SK-N-DZ (cell line): ENCODE results near the gene KCNMA1.

Experiments
- DNase-seq: peaks from one replicate; pipeline ENCODE4 v3.0.0-alpha.2; 2015; ENCODE audit warnings: low spot score

Gene KCNMA1

DNA sequence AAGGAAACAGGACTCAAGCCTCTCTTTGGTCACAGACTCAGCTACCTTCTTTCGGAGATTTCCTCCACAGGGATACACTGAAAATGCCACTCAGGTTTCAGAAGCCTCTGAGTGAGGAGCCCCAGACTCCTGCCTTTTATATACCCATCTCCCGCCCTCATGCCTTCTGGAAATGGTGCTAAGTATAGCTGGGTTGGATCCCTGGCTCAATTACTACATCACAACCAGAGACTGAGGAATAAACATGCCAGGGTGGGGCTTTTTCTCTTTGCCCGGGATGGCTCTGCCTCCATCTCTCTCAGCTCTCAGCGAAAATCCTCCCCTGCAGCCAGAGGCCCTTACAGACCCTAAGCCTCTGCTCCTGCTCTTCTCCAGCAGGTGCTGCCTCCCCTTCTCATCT lies 299.5 kb downstream of the KCNMA1 start:
- DNase-seq: no peak

DNA sequence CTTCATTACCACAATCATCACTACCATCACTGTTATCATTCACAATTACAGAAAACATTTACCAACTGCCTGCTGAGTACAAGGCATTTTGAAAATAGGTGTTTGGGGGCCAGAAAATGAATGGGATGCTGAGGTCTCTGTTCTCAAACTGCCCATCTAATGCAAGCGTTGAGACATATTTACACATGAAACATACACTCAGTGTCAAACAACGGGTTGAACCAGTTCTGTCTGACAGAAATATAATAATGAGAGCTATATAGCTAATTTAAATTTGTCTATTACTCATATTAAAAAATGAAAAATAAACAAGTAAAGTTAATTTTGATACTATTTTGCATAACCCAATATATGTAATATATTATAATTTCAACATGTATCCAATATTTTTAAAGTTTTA lies 303.1 kb downstream of the KCNMA1 start:
- no peak for DNase-seq

DNA sequence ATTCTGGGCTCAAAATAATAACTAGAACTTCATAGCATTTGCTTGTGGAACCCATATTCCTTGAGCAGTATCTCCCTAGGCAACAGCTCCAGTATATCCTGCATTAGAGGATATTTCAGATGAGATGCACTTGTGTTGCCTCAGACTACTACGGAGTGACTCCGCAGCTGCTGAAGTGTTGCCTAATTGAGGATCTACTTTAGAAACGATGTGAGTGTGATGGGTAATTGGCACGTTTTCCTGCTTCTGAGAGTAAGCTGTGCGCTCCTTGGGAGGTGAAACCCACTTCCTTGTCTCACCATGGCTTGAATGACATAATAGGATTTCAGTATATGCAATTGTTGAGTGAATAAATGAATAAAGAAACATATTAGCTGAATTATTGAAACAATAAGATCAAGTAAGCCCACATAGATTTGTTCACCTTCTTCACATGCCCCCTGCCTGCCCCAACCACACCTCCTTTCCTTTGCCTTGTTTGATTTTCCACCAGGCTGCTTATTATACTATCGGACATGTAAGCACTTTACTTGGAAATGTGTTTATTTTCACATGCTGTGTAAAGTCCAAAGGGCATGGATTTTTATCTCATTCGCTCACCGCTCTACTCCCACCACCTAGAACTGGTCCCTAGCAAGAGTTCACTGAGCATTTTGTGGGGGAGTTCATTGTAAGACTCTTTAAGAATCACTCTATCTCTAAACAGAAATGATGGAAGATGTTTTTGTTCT lies 303.8 kb downstream of the KCNMA1 start:
- DNase-seq: no peak

GRCh38 chr10:77332256-77332655 lies 305.4 kb downstream of the KCNMA1 start:
- DNase-seq: no peak

DNA sequence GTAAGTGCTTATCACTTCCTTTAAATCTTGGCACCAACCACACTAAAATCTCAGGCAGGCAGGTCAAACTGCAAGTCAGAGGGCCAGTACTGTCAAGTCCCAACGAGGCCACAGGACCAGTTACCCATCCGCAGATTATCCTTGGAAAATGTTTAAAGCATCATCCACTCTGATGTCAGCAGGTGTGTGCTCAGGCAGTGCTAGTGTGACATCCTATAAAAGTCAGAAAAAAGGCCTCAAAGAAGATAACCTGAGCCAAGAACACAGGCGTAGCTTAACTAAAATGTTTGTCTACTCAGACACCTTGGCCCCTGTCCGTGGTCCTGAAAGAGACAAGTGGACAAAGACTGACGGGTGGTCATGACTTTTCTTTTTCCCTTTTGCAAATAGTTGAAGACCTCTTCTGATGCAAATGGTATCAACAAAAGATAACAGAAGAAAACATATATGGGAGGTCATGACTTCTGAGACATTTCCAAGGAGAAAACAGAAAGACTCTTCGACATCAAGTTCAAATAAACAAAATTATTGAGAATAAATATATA lies 309.3 kb downstream of the KCNMA1 start:
- DNase-seq: no peak

GRCh38 chr10:77325233-77325537 lies 312.4 kb downstream of the KCNMA1 start:
- no peak for DNase-seq

DNA sequence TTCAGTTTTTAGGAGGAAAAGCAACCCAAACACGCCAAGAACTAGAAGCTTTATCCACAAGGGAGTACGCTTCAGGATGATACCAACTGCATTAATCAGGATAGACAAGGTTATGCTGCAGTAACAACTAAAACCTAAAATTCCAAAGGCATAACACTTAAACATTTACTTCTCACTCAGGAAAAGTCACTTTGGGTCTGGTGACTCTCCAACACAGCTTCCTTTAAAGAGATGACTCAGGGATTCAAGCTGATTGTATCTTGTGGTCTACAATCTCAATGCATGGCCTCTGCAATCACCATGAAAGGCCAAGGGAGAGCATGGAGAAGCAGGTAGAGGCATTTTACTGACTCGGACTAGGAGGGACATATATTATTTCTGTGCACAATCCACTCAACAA lies 315.8 kb downstream of the KCNMA1 start:
- no peak for DNase-seq

- no peak for DNase-seq
Measured at GRCh38 chr10:77320971-77321471, 316.6 kb downstream of the KCNMA1 start.

DNA sequence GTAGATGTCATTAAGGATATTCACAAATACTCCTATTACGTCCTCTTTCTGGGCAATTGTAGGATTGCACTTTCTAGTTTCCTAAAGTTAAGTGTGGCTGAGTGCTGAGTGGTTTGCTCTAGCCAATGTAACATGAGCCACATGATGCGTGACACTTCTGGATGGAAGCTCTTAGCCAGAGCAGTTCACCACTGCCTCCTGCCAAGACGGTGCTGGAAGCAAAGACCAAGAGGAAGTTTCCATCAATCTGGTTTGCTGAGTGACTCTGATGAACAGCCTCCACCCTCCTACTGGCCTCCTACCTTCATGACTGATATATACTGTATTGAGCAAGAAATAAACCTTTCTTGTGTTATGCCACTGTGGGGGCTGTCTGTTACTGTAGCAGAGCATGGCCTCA lies 318.1 kb downstream of the KCNMA1 start:
- DNase-seq: no peak

DNA sequence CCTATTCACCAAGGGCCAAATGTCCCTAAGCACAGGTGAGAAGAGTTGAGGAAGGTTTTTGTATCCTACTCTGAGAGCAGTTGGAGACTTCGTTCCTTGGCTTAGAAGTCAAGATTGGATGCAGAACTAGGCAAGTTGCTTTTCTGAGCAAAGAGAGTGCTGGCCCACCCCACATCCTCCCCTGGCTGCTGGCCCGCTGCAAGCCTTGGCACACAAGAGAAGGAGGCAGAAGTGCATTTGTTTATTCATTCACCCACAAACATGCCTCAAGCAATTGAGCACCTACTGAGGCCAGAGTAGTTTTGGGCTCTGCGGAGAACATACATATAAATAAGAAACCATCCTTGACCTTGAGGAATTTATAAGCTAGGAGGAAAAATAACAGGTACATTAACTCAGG lies 318.9 kb downstream of the KCNMA1 start:
- DNase-seq: no peak

DNA sequence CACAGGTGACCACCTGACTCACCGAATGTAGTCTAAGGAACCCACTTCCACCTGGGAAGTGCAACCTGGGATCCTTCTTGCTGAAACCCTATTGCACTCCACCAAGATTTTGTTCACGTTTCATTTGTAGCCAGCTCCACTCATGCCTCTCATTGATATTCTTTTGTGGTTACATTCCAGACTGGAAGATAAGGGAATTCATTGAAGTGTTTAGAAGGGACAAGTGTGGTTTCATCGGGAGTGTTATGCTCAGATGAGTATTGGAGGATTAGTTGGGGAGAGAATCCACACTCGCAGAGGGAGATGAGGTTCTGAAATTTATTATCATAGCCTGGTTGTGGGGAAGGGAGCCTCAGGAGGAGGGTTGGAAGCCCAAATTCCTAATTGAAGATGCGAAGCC lies 320.4 kb downstream of the KCNMA1 start:
- no peak for DNase-seq

GRCh38 chr10:77315496-77316129 lies 322.0 kb downstream of the KCNMA1 start:
- no peak for DNase-seq

GRCh38 chr10:77313066-77313750 lies 324.4 kb downstream of the KCNMA1 start:
- no peak for DNase-seq

DNA sequence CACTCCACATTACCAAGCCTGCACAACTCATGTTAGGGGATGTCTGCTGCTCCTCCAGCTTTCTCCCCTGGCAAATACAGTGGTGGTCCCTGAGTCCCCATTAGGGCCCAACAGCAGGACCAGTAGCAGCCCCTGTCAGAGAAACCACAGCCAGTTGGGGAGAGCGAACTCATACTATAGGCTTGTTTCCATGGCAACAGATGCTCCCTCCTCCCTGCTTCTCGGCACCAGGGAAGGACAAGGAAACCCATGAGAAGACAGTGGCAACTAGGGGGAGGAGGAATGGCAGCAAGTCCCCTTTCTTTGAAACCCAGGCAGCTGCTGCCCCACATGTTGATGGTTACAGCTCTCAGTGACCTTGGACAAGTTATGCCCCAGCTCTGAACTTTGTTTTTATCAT lies 326.4 kb downstream of the KCNMA1 start:
- DNase-seq: peak; percentile 34

- DNase-seq: no peak
Measured at GRCh38 chr10:77310288-77310840, 327.2 kb downstream of the KCNMA1 start.

DNA sequence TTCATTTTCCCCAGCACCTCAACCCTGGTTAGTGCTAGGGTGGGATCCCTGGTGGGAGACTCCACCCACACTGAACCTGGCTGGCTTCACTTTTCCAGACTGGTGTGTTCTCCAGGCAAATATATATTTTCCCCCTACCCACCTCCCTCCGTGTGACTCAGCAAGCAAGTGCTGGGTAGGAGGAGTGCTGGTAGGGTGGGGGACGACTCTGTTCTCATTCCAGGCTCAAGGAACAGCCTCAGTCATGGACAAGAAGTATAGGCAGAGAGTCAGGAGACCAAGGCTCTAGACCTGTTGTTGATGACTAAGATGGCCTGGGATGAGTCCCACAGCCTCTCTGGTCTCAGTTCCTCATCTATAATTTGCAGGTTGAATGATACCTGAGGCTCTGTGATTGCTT lies 328.1 kb downstream of the KCNMA1 start:
- no peak for DNase-seq

- no peak for DNase-seq
Measured at GRCh38 chr10:77309092-77309491, 328.5 kb downstream of the KCNMA1 start.

- DNase-seq: no peak
Measured at GRCh38 chr10:77308084-77308732, 329.4 kb downstream of the KCNMA1 start.

DNA sequence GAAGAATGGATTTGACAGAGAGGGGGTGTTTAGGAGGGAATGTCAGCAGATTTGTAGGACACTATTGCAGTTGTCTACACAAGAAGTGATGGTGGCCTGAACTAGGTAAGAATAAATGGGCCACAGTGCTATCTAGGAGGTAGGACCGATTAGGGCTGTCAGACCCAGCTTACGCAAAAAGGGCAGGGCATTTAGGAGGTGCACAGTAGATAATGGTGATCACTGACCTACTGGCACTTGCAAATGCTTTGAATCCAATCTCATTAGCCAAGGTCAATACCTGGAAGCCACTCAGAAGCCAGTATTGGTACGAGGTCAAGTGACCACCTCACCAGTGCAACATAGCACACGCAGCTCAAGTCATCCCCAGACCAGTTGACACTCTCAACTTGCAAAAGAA lies 330.9 kb downstream of the KCNMA1 start:
- DNase-seq: no peak

DNA sequence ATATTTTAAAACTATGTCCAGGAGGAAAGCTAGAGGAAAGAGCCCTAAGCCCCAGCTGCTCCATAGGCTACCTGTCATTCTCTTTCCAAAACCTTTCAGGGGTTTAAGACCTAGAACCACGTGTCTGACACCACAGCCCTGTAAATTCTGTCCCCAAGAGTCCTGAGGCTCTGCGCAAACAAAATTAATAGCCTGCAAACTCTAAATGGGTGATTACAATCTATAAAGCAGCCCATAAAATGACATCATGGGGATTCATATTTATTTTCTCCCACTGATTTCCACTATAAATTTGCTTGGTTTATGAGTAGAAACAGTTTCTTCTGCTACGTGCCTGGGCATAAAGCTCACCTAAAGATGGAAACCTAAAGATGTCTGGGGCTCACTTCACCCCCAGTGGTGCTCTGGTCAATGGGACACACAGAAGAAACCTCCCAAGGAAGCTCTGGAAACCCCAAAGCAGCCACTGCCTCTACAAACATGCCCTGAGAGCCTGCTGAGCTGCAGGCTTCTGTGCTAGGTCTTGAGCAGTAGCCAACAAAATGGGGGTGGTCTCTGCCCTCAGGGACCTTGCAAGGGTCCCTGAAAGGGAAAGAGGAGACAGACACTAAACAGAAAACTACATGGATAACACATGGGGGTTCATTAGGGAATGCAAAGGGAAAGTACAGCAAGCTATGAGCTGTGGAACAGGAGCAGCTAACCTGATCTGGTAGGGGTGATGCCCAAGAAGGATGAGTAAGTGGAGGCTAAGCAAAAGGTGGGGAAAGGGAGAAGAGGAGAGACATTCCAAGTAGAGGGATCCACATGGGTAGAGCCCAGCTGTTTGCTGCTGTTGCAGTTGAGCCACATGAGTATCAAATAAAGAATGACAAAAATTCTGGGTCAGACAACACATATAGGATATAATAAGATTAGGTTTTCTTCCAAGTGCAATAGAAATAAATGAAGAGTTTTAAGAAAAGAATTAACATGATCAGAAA lies 331.7 kb downstream of the KCNMA1 start:
- DNase-seq: no peak

GRCh38 chr10:77304192-77304591 lies 333.4 kb downstream of the KCNMA1 start:
- no peak for DNase-seq
